OCI-LY3 (cell line): Measurements from ENCODE around the gene USP17L20.
"Not testable (repeated sequence)": the region's sequence is repeated elsewhere in the genome, so short reads cannot be mapped to it uniquely, and the experiment has no call there.

Experiments
- CTCF ChIP-seq: fragments of 200-600, 300-600 bp; sonication (generic); IDR thresholded peaks from 2 replicates; pipeline ENCODE4 v1.5.1; 2014; ENCODE audit warnings: antibody characterized with exemption, low read length, low read depth
- EZH2phosphoT487 ChIP-seq: fragments of 200-600 bp; shearing (Covaris generic); IDR thresholded peaks from 2 replicates; pipeline ENCODE4 v1.6.1; 2018; ENCODE audit warnings: antibody characterized with exemption, mixed run types, low read depth

- not testable (repeated sequence) for TF ChIP-seq CTCF, EZH2phosphoT487
These were observed 4.6 kb downstream of the USP17L20 start, which contains the start of gene USP17L21 for GRCh38 chr4:9262572-9262971.
